ENCODE measurements around the gene BTN1A1. TPM values are rescaled to one million over a fixed set of nuclear protein-coding genes. Genes with fewer than 3 reads are reported as not detected.
"Not testable (repeated sequence)": the region's sequence is repeated elsewhere in the genome, so short reads cannot be mapped to it uniquely, and the experiment has no call there.

The BTN1A1 gene
- total RNA-seq, 1 donor from 2014 or later = not detected

- H3K36me3 ChIP-seq (ENCODE audit: control insufficient read depth, insufficient read depth, low read length) = no peaks in the 10 kb centered on the region
- peaks cover 16% of the 10 kb centered on the region for H3K27me3 ChIP-seq (ENCODE audit: control insufficient read depth, insufficient read depth, low read length)
- no peak for DNase-seq (ENCODE audit: low read depth)
- FAIRE-seq = no peak
- H3K4me3 ChIP-seq (ENCODE audit: low read depth, low read length) = no peak overlapping the region
- no peak for TF ChIP-seq CTCF (IDR thresholded peaks at IDR 0.05; ENCODE audit: insufficient read depth, low read length, severe bottlenecking)
Observed at GRCh38 chr6:26502626-26503025, 2.5 kb downstream of the BTN1A1 start.

- DNase-seq (ENCODE audit: low read depth) (no peak), FAIRE-seq (no peak)
- no peak for TF ChIP-seq CTCF (IDR thresholded peaks at IDR 0.05; ENCODE audit: insufficient read depth, low read length, severe bottlenecking)
Observed at GRCh38 chr6:26507658-26508057, 7.6 kb downstream of the BTN1A1 start.

GRCh38 chr6:26511033-26511432 lies 10.9 kb downstream of the BTN1A1 start:
- not testable (repeated sequence) for H3K36me3 ChIP-seq (ENCODE audit: control insufficient read depth, insufficient read depth, low read length); H3K27me3 ChIP-seq (ENCODE audit: control insufficient read depth, insufficient read depth, low read length); H3K4me3 ChIP-seq (ENCODE audit: low read depth, low read length); FAIRE-seq
- peak; percentile 46 for DNase-seq (ENCODE audit: low read depth)

More at GRCh38 chr6:26507658-26508057, 7.6 kb downstream of the BTN1A1 start:
- H3K27me3 ChIP-seq (ENCODE audit: control insufficient read depth, insufficient read depth, low read length) = peaks cover 3% of the 10 kb centered on the region
- no peak overlapping the region for H3K4me3 ChIP-seq (ENCODE audit: low read depth, low read length)
- no peaks in the 10 kb centered on the region for H3K36me3 ChIP-seq (ENCODE audit: control insufficient read depth, insufficient read depth, low read length)

- Histone ChIP-seq H3K27me3 (ENCODE audit: control insufficient read depth, insufficient read depth, low read length) (no peaks in the 10 kb centered on the region), H3K36me3 (ENCODE audit: control insufficient read depth, insufficient read depth, low read length) (no peaks in the 10 kb centered on the region), H3K4me3 (ENCODE audit: low read depth, low read length) (no peak overlapping the region)
- no peak for TF ChIP-seq CTCF (IDR thresholded peaks at IDR 0.05; ENCODE audit: insufficient read depth, low read length, severe bottlenecking)
- DNase-seq (ENCODE audit: low read depth) = no peak
- FAIRE-seq = no peak
Observed at GRCh38 chr6:26514984-26515383, 14.9 kb downstream of the BTN1A1 start.

- no peak for DNase-seq (ENCODE audit: low read depth)
- no peak for FAIRE-seq
- no peaks in the 10 kb centered on the region for H3K27me3 ChIP-seq (ENCODE audit: control insufficient read depth, insufficient read depth, low read length)
- no peaks in the 10 kb centered on the region for H3K36me3 ChIP-seq (ENCODE audit: control insufficient read depth, insufficient read depth, low read length)
- no peak overlapping the region for H3K4me3 ChIP-seq (ENCODE audit: low read depth, low read length)
- TF ChIP-seq CTCF (IDR thresholded peaks at IDR 0.05; ENCODE audit: insufficient read depth, low read length, severe bottlenecking) = no peak
Observed at GRCh38 chr6:26516481-26517427, 16.7 kb downstream of the BTN1A1 start.

- FAIRE-seq (no peak), DNase-seq (ENCODE audit: low read depth) (no peak)
- Histone ChIP-seq H3K4me3 (ENCODE audit: low read depth, low read length) (no peak overlapping the region), H3K27me3 (ENCODE audit: control insufficient read depth, insufficient read depth, low read length) (no peaks in the 10 kb centered on the region), H3K36me3 (ENCODE audit: control insufficient read depth, insufficient read depth, low read length) (no peaks in the 10 kb centered on the region)
- no peak for TF ChIP-seq CTCF (IDR thresholded peaks at IDR 0.05; ENCODE audit: insufficient read depth, low read length, severe bottlenecking)
Observed at GRCh38 chr6:26519359-26519758, 19.3 kb downstream of the BTN1A1 start.
